ENCODE results near the gene ZMAT5. TPM values are rescaled to one million over a fixed set of nuclear protein-coding genes. Genes with fewer than 3 reads are reported as not detected.

The ZMAT5 gene
- total RNA-seq, 1 donor from 2014 or later, result 24.4 TPM

DNA sequence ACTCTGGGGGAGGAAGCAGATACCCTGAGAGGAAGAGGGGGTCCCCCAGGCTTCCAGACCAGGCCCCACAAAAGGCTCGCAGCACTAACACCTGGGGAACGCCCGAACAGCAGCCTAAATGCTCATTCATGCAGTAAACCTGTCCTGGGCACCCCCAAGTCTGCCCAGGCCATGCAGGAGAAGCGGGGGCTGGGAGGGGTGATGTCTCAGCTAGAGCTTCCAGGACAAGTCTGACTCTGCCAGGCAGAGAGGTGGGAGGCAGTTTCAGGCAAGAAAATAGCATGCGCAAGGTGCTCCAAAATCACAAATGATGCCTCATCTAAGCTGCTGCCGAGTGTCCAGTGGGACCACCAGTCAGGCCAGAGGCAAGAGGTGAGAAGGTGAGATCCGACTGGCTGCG, 32.4 kb downstream of the ZMAT5 start:
- no peak overlapping the region for H2AFZ ChIP-seq (ENCODE audit: low read depth, low read length)
- H3K4me3 Mint-ChIP-seq (ENCODE audit: unreplicated experiment), result no peak overlapping the region
- H3K36me3 ChIP-seq (ENCODE audit: insufficient read depth, low read length), result no peaks in the 10 kb centered on the region
- H3K27ac Mint-ChIP-seq (ENCODE audit: unreplicated experiment), result no peak overlapping the region
- no peaks in the 10 kb centered on the region for H3K27me3 Mint-ChIP-seq (ENCODE audit: low read depth, unreplicated experiment)
- H3K4me1 Mint-ChIP-seq (ENCODE audit: low read depth, unreplicated experiment), result no peaks in the 10 kb centered on the region
- FAIRE-seq (no peak), DNase-seq (ENCODE audit: low read depth) (no peak)
- no peaks in the 10 kb centered on the region for H3K9me3 Mint-ChIP-seq (ENCODE audit: unreplicated experiment)
- no peak overlapping the region for H3K4me2 ChIP-seq (ENCODE audit: low read length)
- no peak overlapping the region for H3K4me3 ChIP-seq (ENCODE audit: insufficient read depth, low read depth, low read length)
- H3K36me3 Mint-ChIP-seq (ENCODE audit: low read depth, unreplicated experiment), result peaks cover 6% of the 10 kb centered on the region
- TF ChIP-seq, protein P1, sequence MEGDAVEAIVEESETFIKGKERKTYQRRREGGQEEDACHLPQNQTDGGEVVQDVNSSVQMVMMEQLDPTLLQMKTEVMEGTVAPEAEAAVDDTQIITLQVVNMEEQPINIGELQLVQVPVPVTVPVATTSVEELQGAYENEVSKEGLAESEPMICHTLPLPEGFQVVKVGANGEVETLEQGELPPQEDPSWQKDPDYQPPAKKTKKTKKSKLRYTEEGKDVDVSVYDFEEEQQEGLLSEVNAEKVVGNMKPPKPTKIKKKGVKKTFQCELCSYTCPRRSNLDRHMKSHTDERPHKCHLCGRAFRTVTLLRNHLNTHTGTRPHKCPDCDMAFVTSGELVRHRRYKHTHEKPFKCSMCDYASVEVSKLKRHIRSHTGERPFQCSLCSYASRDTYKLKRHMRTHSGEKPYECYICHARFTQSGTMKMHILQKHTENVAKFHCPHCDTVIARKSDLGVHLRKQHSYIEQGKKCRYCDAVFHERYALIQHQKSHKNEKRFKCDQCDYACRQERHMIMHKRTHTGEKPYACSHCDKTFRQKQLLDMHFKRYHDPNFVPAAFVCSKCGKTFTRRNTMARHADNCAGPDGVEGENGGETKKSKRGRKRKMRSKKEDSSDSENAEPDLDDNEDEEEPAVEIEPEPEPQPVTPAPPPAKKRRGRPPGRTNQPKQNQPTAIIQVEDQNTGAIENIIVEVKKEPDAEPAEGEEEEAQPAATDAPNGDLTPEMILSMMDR (IDR thresholded peaks at IDR 0.05; ENCODE audit: insufficient read depth, low read depth, low read length), result no peak
- TF ChIP-seq EZH2 (IDR thresholded peaks at IDR 0.05; ENCODE audit: insufficient read depth, low read length), result no peak
- H4K20me1 ChIP-seq (ENCODE audit: insufficient read depth, low read length), result peaks cover 5% of the 10 kb centered on the region
- no peaks in the 10 kb centered on the region for H3K9me3 ChIP-seq (ENCODE audit: insufficient read depth, low read depth, low read length)
- no peak overlapping the region for H3K27ac ChIP-seq (ENCODE audit: low read depth, low read length)
- H3K4me1 ChIP-seq (ENCODE audit: insufficient read depth, low read length), result no peaks in the 10 kb centered on the region
- no peak overlapping the region for H3K9ac ChIP-seq (ENCODE audit: low read length)
- H3K27me3 ChIP-seq (ENCODE audit: insufficient read depth, low read length), result no peaks in the 10 kb centered on the region
- H3K79me2 ChIP-seq (ENCODE audit: insufficient read depth, low read length), result no peaks in the 10 kb centered on the region

- Histone ChIP-seq H3K36me3 (ENCODE audit: insufficient read depth, low read length) (no peaks in the 10 kb centered on the region), H2AFZ (ENCODE audit: low read depth, low read length) (no peak overlapping the region), H3K27me3 (ENCODE audit: insufficient read depth, low read length) (no peaks in the 10 kb centered on the region), H4K20me1 (ENCODE audit: insufficient read depth, low read length) (peaks cover 5% of the 10 kb centered on the region), H3K79me2 (ENCODE audit: insufficient read depth, low read length) (no peaks in the 10 kb centered on the region), H3K27ac (ENCODE audit: low read depth, low read length) (no peak overlapping the region), H3K9me3 (ENCODE audit: insufficient read depth, low read depth, low read length) (no peaks in the 10 kb centered on the region), H3K4me3 (ENCODE audit: insufficient read depth, low read depth, low read length) (no peak overlapping the region), H3K4me2 (ENCODE audit: low read length) (no peak overlapping the region), H3K9ac (ENCODE audit: low read length) (no peak overlapping the region), H3K4me1 (ENCODE audit: insufficient read depth, low read length) (no peaks in the 10 kb centered on the region)
- no peaks in the 10 kb centered on the region for H3K27me3 Mint-ChIP-seq (ENCODE audit: low read depth, unreplicated experiment)
- DNase-seq (ENCODE audit: low read depth) (no peak), FAIRE-seq (no peak)
- no peak overlapping the region for H3K27ac Mint-ChIP-seq (ENCODE audit: unreplicated experiment)
- H3K4me1 Mint-ChIP-seq (ENCODE audit: low read depth, unreplicated experiment), result no peaks in the 10 kb centered on the region
- TF ChIP-seq EZH2 (IDR thresholded peaks at IDR 0.05; ENCODE audit: insufficient read depth, low read length), result no peak
- TF ChIP-seq, protein P1 (IDR thresholded peaks at IDR 0.05; ENCODE audit: insufficient read depth, low read depth, low read length), result no peak
- no peak overlapping the region for H3K4me3 Mint-ChIP-seq (ENCODE audit: unreplicated experiment)
- H3K36me3 Mint-ChIP-seq (ENCODE audit: low read depth, unreplicated experiment), result peaks cover 3% of the 10 kb centered on the region
- no peaks in the 10 kb centered on the region for H3K9me3 Mint-ChIP-seq (ENCODE audit: unreplicated experiment)
These were observed 33.2 kb downstream of the ZMAT5 start for GRCh38 chr22:29733362-29734201.

DNA sequence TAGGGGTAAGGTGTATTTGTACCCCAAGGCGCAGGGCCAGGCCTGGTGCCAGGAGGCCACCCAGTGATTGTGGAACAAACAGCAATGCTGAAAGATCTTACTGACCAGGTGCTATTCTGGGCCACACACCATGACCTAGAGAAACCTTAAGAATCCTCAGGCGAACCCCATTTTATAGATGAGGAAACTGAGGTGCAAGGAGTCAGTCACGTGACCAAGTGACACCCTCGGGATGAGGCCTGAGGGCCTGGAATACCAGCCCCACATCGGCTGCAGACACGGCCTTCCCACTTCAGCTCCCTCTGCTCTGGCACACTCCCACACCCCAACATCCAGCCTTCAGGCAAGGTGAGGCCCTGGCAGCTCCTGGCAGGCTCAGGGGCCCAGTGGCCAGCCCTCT, 33.9 kb downstream of the ZMAT5 start:
- Histone ChIP-seq H3K27me3 (ENCODE audit: insufficient read depth, low read length) (no peaks in the 10 kb centered on the region), H3K4me3 (ENCODE audit: insufficient read depth, low read depth, low read length) (no peak overlapping the region), H3K36me3 (ENCODE audit: insufficient read depth, low read length) (no peaks in the 10 kb centered on the region), H4K20me1 (ENCODE audit: insufficient read depth, low read length) (peaks cover 5% of the 10 kb centered on the region), H3K9me3 (ENCODE audit: insufficient read depth, low read depth, low read length) (no peaks in the 10 kb centered on the region), H3K4me2 (ENCODE audit: low read length) (no peak overlapping the region), H3K79me2 (ENCODE audit: insufficient read depth, low read length) (no peaks in the 10 kb centered on the region), H3K9ac (ENCODE audit: low read length) (no peak overlapping the region), H3K4me1 (ENCODE audit: insufficient read depth, low read length) (no peaks in the 10 kb centered on the region), H3K27ac (ENCODE audit: low read depth, low read length) (no peak overlapping the region), H2AFZ (ENCODE audit: low read depth, low read length) (no peak overlapping the region)
- DNase-seq (ENCODE audit: low read depth) (no peak), FAIRE-seq (no peak)
- no peaks in the 10 kb centered on the region for H3K4me1 Mint-ChIP-seq (ENCODE audit: low read depth, unreplicated experiment)
- no peak overlapping the region for H3K4me3 Mint-ChIP-seq (ENCODE audit: unreplicated experiment)
- TF ChIP-seq, protein P1 (IDR thresholded peaks at IDR 0.05; ENCODE audit: insufficient read depth, low read depth, low read length), result no peak
- TF ChIP-seq EZH2 (IDR thresholded peaks at IDR 0.05; ENCODE audit: insufficient read depth, low read length), result no peak
- H3K9me3 Mint-ChIP-seq (ENCODE audit: unreplicated experiment), result no peaks in the 10 kb centered on the region
- no peak overlapping the region for H3K27ac Mint-ChIP-seq (ENCODE audit: unreplicated experiment)
- no peaks in the 10 kb centered on the region for H3K27me3 Mint-ChIP-seq (ENCODE audit: low read depth, unreplicated experiment)
- H3K36me3 Mint-ChIP-seq (ENCODE audit: low read depth, unreplicated experiment), result peaks cover 3% of the 10 kb centered on the region

Measured in astrocyte (in vitro differentiated cells and primary cell).